Measurements from ENCODE around the gene APOL4.
"Not testable (repeated sequence)": the region's sequence is repeated elsewhere in the genome, so short reads cannot be mapped to it uniquely, and the experiment has no call there.

Gene APOL4

GRCh38 chr22:36201630-36202319, at the start of gene APOL4:
Gene APOL4, minus strand, starts transcription at chr22:36201809. Its CDS starts 75 bp downstream, at chr22:36201734.
- DNase-seq: no peak

GRCh38 chr22:36250292-36250960, 48.8 kb upstream of the APOL4 start:
- DNase-seq: not testable (repeated sequence)

- DNase-seq: no peak
These were observed 47.6 kb upstream of the APOL4 start for GRCh38 chr22:36249160-36249559.

GRCh38 chr22:36247955-36248354, 46.3 kb upstream of the APOL4 start:
- no peak for DNase-seq

GRCh38 chr22:36246718-36247117, 45.1 kb upstream of the APOL4 start:
- no peak for DNase-seq

GRCh38 chr22:36245805-36246356, 44.3 kb upstream of the APOL4 start:
- DNase-seq: no peak

GRCh38 chr22:36244522-36245391, 43.1 kb upstream of the APOL4 start:
- DNase-seq: no peak

- no peak for DNase-seq
These were observed 42.4 kb upstream of the APOL4 start for GRCh38 chr22:36243986-36244385.

GRCh38 chr22:36239401-36240171, 38.0 kb upstream of the APOL4 start, which contains the start of gene APOL2:
Gene APOL2, minus strand, starts transcription at chr22:36239527. Its CDS starts 6,365 bp downstream, at chr22:36233162.
- DNase-seq: peak; percentile 83

GRCh38 chr22:36239150-36239400, 37.5 kb upstream of the APOL4 start:
- DNase-seq: no peak

GRCh38 chr22:36238373-36239149, 37.0 kb upstream of the APOL4 start:
- DNase-seq: no peak

- DNase-seq: no peak
These were observed 36.1 kb upstream of the APOL4 start for GRCh38 chr22:36237462-36238372.

- DNase-seq: no peak
These were observed 35.0 kb upstream of the APOL4 start for GRCh38 chr22:36236388-36237319.

- DNase-seq: no peak
These were observed 34.0 kb upstream of the APOL4 start for GRCh38 chr22:36235585-36235984.

GRCh38 chr22:36234919-36235318, 33.3 kb upstream of the APOL4 start:
- DNase-seq: no peak

GRCh38 chr22:36234213-36234612, 32.6 kb upstream of the APOL4 start:
- no peak for DNase-seq

- no peak for DNase-seq
These were observed 32.2 kb upstream of the APOL4 start for GRCh38 chr22:36233796-36234195.

GRCh38 chr22:36232715-36233401, 31.2 kb upstream of the APOL4 start:
- DNase-seq: no peak

GRCh38 chr22:36231051-36231450, 29.4 kb upstream of the APOL4 start:
- DNase-seq: not testable (repeated sequence)

Measured in T1000 (cell line).